NCI-H187 treated with DMSO at 0.1 percent for 48 hours (cell line): Measurements from ENCODE around the gene OTOL1.

Experiments
- DNase-seq: peaks from one replicate; lab custom pipeline; 2025; lab: John Stamatoyannopoulos, UW

Gene OTOL1

GRCh38 chr3:161545824-161546223 lies 49.2 kb downstream of the OTOL1 start:
- DNase-seq, result no peak

- DNase-seq, result no peak
Measured at GRCh38 chr3:161548301-161548700, 51.7 kb downstream of the OTOL1 start.

GRCh38 chr3:161549261-161549660 lies 52.7 kb downstream of the OTOL1 start:
- DNase-seq, result no peak

GRCh38 chr3:161550491-161551195 lies 54.0 kb downstream of the OTOL1 start:
- DNase-seq, result no peak

GRCh38 chr3:161551697-161552096 lies 55.1 kb downstream of the OTOL1 start:
- no peak for DNase-seq

- DNase-seq, result no peak
Measured at GRCh38 chr3:161552984-161553560, 56.5 kb downstream of the OTOL1 start.
